Activated CD4-positive, alpha-beta T cell treated with anti-CD3 and anti-CD28 coated beads, Interleukin-2, amount 10 ng/mL, durations not matched to agents 7 days and 5 days (primary cell): ENCODE results near the gene CPT1A. TPM values are rescaled to one million over a fixed set of nuclear protein-coding genes. Genes with fewer than 3 reads are reported as not detected.

Experiments
- CTCF ChIA-PET: fragments of 350-600 bp; sonication (Branson Sonifier 250); formaldehyde crosslinking; loops from one replicate; lab custom pipeline; 2021; ENCODE audit warnings: antibody characterized with exemption; lab: Charles Lee
- POLR2A ChIA-PET: fragments of 350-600 bp; sonication (Branson Sonifier 250); formaldehyde crosslinking; loops from one replicate; lab custom pipeline; 2021; ENCODE audit warnings: antibody characterized with exemption; lab: Charles Lee
- DNase-seq: peaks from one replicate; pipeline ENCODE4 v3.0.0-alpha.2; 2020
- H3K27ac Mint-ChIP-seq: one replicate; pipeline ENCODE4 v1.8.0; 2021; ENCODE audit warnings: mild to moderate bottlenecking, moderate library complexity, mixed read lengths
- H3K27me3 Mint-ChIP-seq: one replicate; pipeline ENCODE4 v1.8.0; 2021; ENCODE audit warnings: mixed read lengths
- H3K36me3 Mint-ChIP-seq: one replicate; pipeline ENCODE4 v1.8.0; 2021; ENCODE audit warnings: low read depth, mixed read lengths
- H3K4me1 Mint-ChIP-seq: one replicate; pipeline ENCODE4 v1.8.0; 2021; ENCODE audit warnings: mixed read lengths
- H3K4me3 Mint-ChIP-seq: one replicate; pipeline ENCODE4 v1.8.0; 2021; ENCODE audit warnings: mild to moderate bottlenecking, moderate library complexity, mixed read lengths
- H3K9me3 Mint-ChIP-seq: one replicate; pipeline ENCODE4 v1.8.0; 2021; ENCODE audit warnings: mixed read lengths
- total RNA-seq, 2 experiments: library from RNA; stranded (reverse); gene quantifications; one replicate each; pipeline ENCODE4 v1.2.3, GENCODE V29; 2021

The CPT1A gene
- total RNA-seq, 2 experiments from 2014 or later: 66.3 to 69.9 TPM

- Mint-ChIP-seq H3K4me3 (no peak overlapping the region), H3K9me3 (peaks cover 4% of the 10 kb centered on the region), H3K27me3 (peaks cover 11% of the 10 kb centered on the region), H3K27ac (no peak overlapping the region), H3K4me1 (no peaks in the 10 kb centered on the region), H3K36me3 (no peaks in the 10 kb centered on the region)
- POLR2A ChIA-PET: no interaction called here
- DNase-seq: no peak
- CTCF ChIA-PET: no interaction called here
Observed at GRCh38 chr11:68724293-68724692, 117.4 kb downstream of the CPT1A start.

- peaks cover 15% of the 10 kb centered on the region for H3K27me3 Mint-ChIP-seq
- H3K4me1 Mint-ChIP-seq: no peaks in the 10 kb centered on the region
- peaks cover 7% of the 10 kb centered on the region for H3K9me3 Mint-ChIP-seq
- no peak for DNase-seq
- POLR2A ChIA-PET: interaction anchor here (0.6 kb wide), 1 partner anchor 117 kb away, joined by 3 read pairs; no protein-coding TSS in a partner anchor
- no peak overlapping the region for H3K4me3 Mint-ChIP-seq
- no peak overlapping the region for H3K27ac Mint-ChIP-seq
- no peaks in the 10 kb centered on the region for H3K36me3 Mint-ChIP-seq
- CTCF ChIA-PET: interaction anchor here (0.7 kb wide), 1 partner anchor 1115 kb away, joined by 4 read pairs; no protein-coding TSS in a partner anchor
Observed at GRCh38 chr11:68722143-68722542, 119.6 kb downstream of the CPT1A start.

GRCh38 chr11:68721075-68721474 lies 120.6 kb downstream of the CPT1A start:
- Mint-ChIP-seq H3K4me1 (no peaks in the 10 kb centered on the region), H3K9me3 (peaks cover 7% of the 10 kb centered on the region), H3K4me3 (no peak overlapping the region), H3K36me3 (no peaks in the 10 kb centered on the region), H3K27me3 (peaks cover 15% of the 10 kb centered on the region), H3K27ac (no peak overlapping the region)
- ChIA-PET CTCF (no interaction called here), POLR2A (no interaction called here)
- no peak for DNase-seq

GRCh38 chr11:68715456-68716122 lies 126.1 kb downstream of the CPT1A start:
- CTCF ChIA-PET: interaction anchor here (1.2 kb wide), 1 partner anchor 10 kb away, joined by 3 read pairs; no protein-coding TSS in a partner anchor
- H3K27ac Mint-ChIP-seq: no peak overlapping the region
- no peak overlapping the region for H3K4me3 Mint-ChIP-seq

GRCh38 chr11:68714060-68714856 lies 127.5 kb downstream of the CPT1A start:
- no peak for DNase-seq
- H3K9me3 Mint-ChIP-seq: peaks cover 3% of the 10 kb centered on the region
- ChIA-PET POLR2A (no interaction called here), CTCF (interaction anchor here (1.2 kb wide), 1 partner anchor 9 kb away, joined by 3 read pairs; no protein-coding TSS in a partner anchor)
- no peaks in the 10 kb centered on the region for H3K4me1 Mint-ChIP-seq
- H3K27ac Mint-ChIP-seq: no peak overlapping the region
- H3K27me3 Mint-ChIP-seq: peaks cover 3% of the 10 kb centered on the region
- H3K36me3 Mint-ChIP-seq: no peaks in the 10 kb centered on the region
- H3K4me3 Mint-ChIP-seq: no peak overlapping the region

More at GRCh38 chr11:68715456-68716122, 126.1 kb downstream of the CPT1A start:
- Mint-ChIP-seq H3K9me3 (peaks cover 7% of the 10 kb centered on the region), H3K36me3 (no peaks in the 10 kb centered on the region), H3K4me1 (no peaks in the 10 kb centered on the region), H3K27me3 (peaks cover 13% of the 10 kb centered on the region)
- POLR2A ChIA-PET: no interaction called here
- DNase-seq: no peak

- Mint-ChIP-seq H3K9me3 (no peaks in the 10 kb centered on the region), H3K4me3 (no peak overlapping the region), H3K27ac (no peak overlapping the region), H3K4me1 (no peaks in the 10 kb centered on the region), H3K27me3 (no peaks in the 10 kb centered on the region), H3K36me3 (no peaks in the 10 kb centered on the region)
- POLR2A ChIA-PET: no interaction called here
- CTCF ChIA-PET: no interaction called here
- DNase-seq: no peak
Observed at GRCh38 chr11:68711114-68711513, 130.6 kb downstream of the CPT1A start.

GRCh38 chr11:68710409-68710808 lies 131.3 kb downstream of the CPT1A start:
- DNase-seq: no peak
- no peak overlapping the region for H3K4me3 Mint-ChIP-seq
- ChIA-PET POLR2A (no interaction called here), CTCF (no interaction called here)
- H3K27me3 Mint-ChIP-seq: no peaks in the 10 kb centered on the region
- no peaks in the 10 kb centered on the region for H3K9me3 Mint-ChIP-seq
- no peak overlapping the region for H3K27ac Mint-ChIP-seq
- H3K36me3 Mint-ChIP-seq: no peaks in the 10 kb centered on the region
- H3K4me1 Mint-ChIP-seq: no peaks in the 10 kb centered on the region

GRCh38 chr11:68709062-68709461 lies 132.7 kb downstream of the CPT1A start:
- POLR2A ChIA-PET: no interaction called here
- Mint-ChIP-seq H3K27ac (no peak overlapping the region), H3K9me3 (no peaks in the 10 kb centered on the region), H3K36me3 (no peaks in the 10 kb centered on the region), H3K4me3 (no peak overlapping the region), H3K4me1 (no peaks in the 10 kb centered on the region), H3K27me3 (no peaks in the 10 kb centered on the region)
- DNase-seq: no peak
- CTCF ChIA-PET: interaction anchor here (1.5 kb wide), 1 partner anchor 19 kb away, joined by 3 read pairs; no protein-coding TSS in a partner anchor

- POLR2A ChIA-PET: no interaction called here
- peaks cover 7% of the 10 kb centered on the region for H3K27me3 Mint-ChIP-seq
- no peaks in the 10 kb centered on the region for H3K36me3 Mint-ChIP-seq
- no peaks in the 10 kb centered on the region for H3K9me3 Mint-ChIP-seq
- CTCF ChIA-PET: no interaction called here
- no peak for DNase-seq
- no peaks in the 10 kb centered on the region for H3K4me1 Mint-ChIP-seq
- H3K27ac Mint-ChIP-seq: no peak overlapping the region
- H3K4me3 Mint-ChIP-seq: no peak overlapping the region
Observed at GRCh38 chr11:68707527-68707926, 134.2 kb downstream of the CPT1A start.

GRCh38 chr11:68704887-68705286 lies 136.8 kb downstream of the CPT1A start:
- H3K4me1 Mint-ChIP-seq: no peaks in the 10 kb centered on the region
- H3K9me3 Mint-ChIP-seq: no peaks in the 10 kb centered on the region
- H3K27ac Mint-ChIP-seq: no peak overlapping the region
- no peak for DNase-seq
- no peaks in the 10 kb centered on the region for H3K36me3 Mint-ChIP-seq
- POLR2A ChIA-PET: no interaction called here
- CTCF ChIA-PET: interaction anchor here (0.9 to 1.1 kb wide), 2 partner anchors 10 to 12 kb away, joined by 3 read pairs; no protein-coding TSS in a partner anchor
- peaks cover 12% of the 10 kb centered on the region for H3K27me3 Mint-ChIP-seq
- H3K4me3 Mint-ChIP-seq: no peak overlapping the region

Other genes with a start within 250 kb of the CPT1A start
- gene GAL, start 157.4 kb downstream of the CPT1A start, total RNA-seq: not detected
- gene TESMIN, start 90.4 kb downstream of the CPT1A start, total RNA-seq: 1 to 10 TPM; 7.8 to 8.1 TPM
- gene MRPL21, start 61.9 kb upstream of the CPT1A start, total RNA-seq: 10 to 100 TPM; 56.8 to 61.8 TPM
- gene IGHMBP2, start 62.0 kb upstream of the CPT1A start, total RNA-seq: 10 to 100 TPM; 23.9 to 28.3 TPM
- not detected for gene MRGPRD, start 139.1 kb upstream of the CPT1A start, total RNA-seq
- gene MRGPRF, start 171.3 kb upstream of the CPT1A start, total RNA-seq: not detected
- gene TPCN2, start 207.0 kb upstream of the CPT1A start, total RNA-seq: 10 to 100 TPM; 18.0 to 22.1 TPM